BE2C (cell line): ENCODE data around the gene MT1A.

Source experiments
- DNase-seq: peaks from one replicate; pipeline ENCODE4 v3.0.0-alpha.2; 2020
- H3K27me3 ChIP-seq: fragments of 250-450 bp; sonication (Bioruptor Pico); 2 replicates; pipeline ENCODE4 v1.5.1; 2020; ENCODE audit warnings: mild to moderate bottlenecking
- H3K36me3 ChIP-seq: fragments of 250-450 bp; sonication (Bioruptor Pico); 2 replicates; pipeline ENCODE4 v1.5.1; 2020; ENCODE audit warnings: mild to moderate bottlenecking
- H3K4me1 ChIP-seq: fragments of 250-450 bp; sonication (Bioruptor Pico); 2 replicates; pipeline ENCODE4 v1.5.1; 2020
- H3K4me3 ChIP-seq: 2 replicates; pipeline ENCODE4 v1.5.1; 2011; ENCODE audit warnings: low read depth, low read length
- H3K9me3 ChIP-seq: fragments of 250-450 bp; sonication (Bioruptor Pico); 2 replicates; pipeline ENCODE4 v1.5.1; 2020
- CTCF ChIP-seq: IDR thresholded peaks from 2 replicates; pipeline ENCODE4 v1.5.1; 2012; ENCODE audit warnings: mild to moderate bottlenecking, low read depth, low read length

MT1A gene

GRCh38 chr16:56606071-56606475 is 32.4 kb upstream of the MT1A start:
- H3K27me3 ChIP-seq, result no peaks in the 10 kb centered on the region
- no peak for DNase-seq
- H3K4me1 ChIP-seq, result peaks cover 3% of the 10 kb centered on the region; the same call in 1 of the 2 replicates
- no peaks in the 10 kb centered on the region for H3K9me3 ChIP-seq
- no peak for TF ChIP-seq CTCF
- no peak overlapping the region for H3K4me3 ChIP-seq
- no peaks in the 10 kb centered on the region for H3K36me3 ChIP-seq

GRCh38 chr16:56606476-56607108 is 31.9 kb upstream of the MT1A start:
- H3K36me3 ChIP-seq, result no peaks in the 10 kb centered on the region
- no peak for DNase-seq
- no peaks in the 10 kb centered on the region for H3K27me3 ChIP-seq
- no peak for TF ChIP-seq CTCF
- peaks cover 3% of the 10 kb centered on the region; the same call in 1 of the 2 replicates for H3K4me1 ChIP-seq
- H3K9me3 ChIP-seq, result no peaks in the 10 kb centered on the region
- H3K4me3 ChIP-seq, result no peak overlapping the region

GRCh38 chr16:56607109-56607618 is 31.3 kb upstream of the MT1A start:
- Histone ChIP-seq H3K4me3 (no peak overlapping the region), H3K9me3 (no peaks in the 10 kb centered on the region), H3K4me1 (peaks cover 3% of the 10 kb centered on the region; the same call in 1 of the 2 replicates), H3K27me3 (no peaks in the 10 kb centered on the region), H3K36me3 (no peaks in the 10 kb centered on the region)
- TF ChIP-seq CTCF, result no peak
- no peak for DNase-seq

- Histone ChIP-seq H3K9me3 (no peaks in the 10 kb centered on the region), H3K36me3 (no peaks in the 10 kb centered on the region), H3K27me3 (no peaks in the 10 kb centered on the region), H3K4me3 (no peak overlapping the region), H3K4me1 (peaks cover 3% of the 10 kb centered on the region; the same call in 1 of the 2 replicates)
- TF ChIP-seq CTCF, result no peak
- DNase-seq, result no peak
Observed at GRCh38 chr16:56607675-56608042, 30.8 kb upstream of the MT1A start.

GRCh38 chr16:56608043-56608875 is 30.2 kb upstream of the MT1A start, which contains the start of gene MT2A:
Gene MT2A (plus strand): TSS chr16:56608584. CDS start chr16:56608656, 72 bp downstream.
- H3K9me3 ChIP-seq, result no peaks in the 10 kb centered on the region
- peaks cover 3% of the 10 kb centered on the region; the same call in 1 of the 2 replicates for H3K4me1 ChIP-seq
- DNase-seq, result peak; percentile 96
- H3K36me3 ChIP-seq, result no peaks in the 10 kb centered on the region
- TF ChIP-seq CTCF, result no peak
- H3K4me3 ChIP-seq, result peak within 1 kb of the TSS; percentile 63
- H3K27me3 ChIP-seq, result no peaks in the 10 kb centered on the region
